ENCODE data around the gene MIPEP.
"Not testable (repeated sequence)": the region's sequence is repeated elsewhere in the genome, so short reads cannot be mapped to it uniquely, and the experiment has no call there.

The MIPEP gene

GRCh38 chr13:23749288-23749873, 139.8 kb downstream of the MIPEP start:
- no peak for DNase-seq (ENCODE audit: low read depth in 2 of 2)

DNA sequence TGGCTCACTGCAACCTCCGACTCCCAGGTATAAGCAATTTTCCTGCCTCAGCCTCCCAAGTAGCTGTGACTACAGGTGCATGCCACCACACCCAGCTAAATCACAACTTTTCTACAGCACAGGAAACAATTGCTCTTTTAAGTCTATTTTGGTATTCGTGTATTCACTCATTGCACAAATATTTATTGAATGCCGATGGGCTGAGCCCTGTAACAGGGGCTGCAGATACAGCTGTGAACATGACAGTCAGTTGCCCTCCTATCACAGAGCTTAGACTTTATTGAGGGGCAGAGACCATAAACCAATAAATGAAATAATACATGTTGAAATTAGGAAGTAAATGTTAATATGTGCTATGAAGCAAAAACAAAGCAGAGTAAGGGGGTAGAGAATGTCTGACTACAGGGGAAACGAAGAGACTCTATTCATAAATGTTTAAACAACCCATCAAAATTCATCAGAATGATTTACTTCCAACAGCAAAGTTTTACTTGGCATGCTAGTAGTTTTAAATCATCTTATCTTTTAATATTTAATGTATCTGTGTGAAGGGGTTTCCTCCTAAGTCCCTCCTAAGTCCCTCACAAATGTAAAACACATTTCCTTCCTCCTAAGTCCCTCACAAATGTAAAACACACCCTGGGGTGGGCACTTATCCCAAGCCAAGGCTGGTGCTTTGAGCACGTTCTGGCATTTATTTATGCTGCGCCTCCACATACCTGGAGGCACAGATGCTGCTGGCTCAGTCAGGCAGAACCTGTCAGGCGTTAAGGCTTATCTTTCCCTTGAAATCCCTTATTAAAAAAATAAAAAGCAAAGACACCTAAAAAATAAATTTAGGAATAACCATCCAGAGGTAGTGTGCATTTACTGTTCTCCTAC, 140.8 kb downstream of the MIPEP start:
- DNase-seq (ENCODE audit: low read depth in 2 of 2): no peak

DNA sequence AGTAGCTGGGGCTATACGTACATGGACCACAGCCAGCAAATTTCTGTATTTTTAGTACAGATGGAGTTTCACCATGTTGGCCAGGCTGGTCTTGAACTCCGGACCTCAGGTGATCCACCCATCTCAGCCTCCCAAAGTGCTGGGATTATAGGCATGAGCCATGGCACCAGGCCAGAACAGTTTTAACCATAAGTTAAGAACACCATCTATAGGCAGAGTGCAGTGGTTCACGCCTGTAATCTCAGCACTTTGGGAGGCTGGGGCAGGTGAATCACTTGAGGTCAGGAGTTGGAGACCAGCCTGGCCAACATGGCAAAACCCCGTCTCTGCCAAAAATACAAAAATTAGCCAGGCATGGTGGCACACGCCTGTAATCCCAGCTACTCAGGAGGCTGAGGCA, 143.1 kb downstream of the MIPEP start:
- DNase-seq (ENCODE audit: low read depth in 2 of 2): not testable (repeated sequence)

DNA sequence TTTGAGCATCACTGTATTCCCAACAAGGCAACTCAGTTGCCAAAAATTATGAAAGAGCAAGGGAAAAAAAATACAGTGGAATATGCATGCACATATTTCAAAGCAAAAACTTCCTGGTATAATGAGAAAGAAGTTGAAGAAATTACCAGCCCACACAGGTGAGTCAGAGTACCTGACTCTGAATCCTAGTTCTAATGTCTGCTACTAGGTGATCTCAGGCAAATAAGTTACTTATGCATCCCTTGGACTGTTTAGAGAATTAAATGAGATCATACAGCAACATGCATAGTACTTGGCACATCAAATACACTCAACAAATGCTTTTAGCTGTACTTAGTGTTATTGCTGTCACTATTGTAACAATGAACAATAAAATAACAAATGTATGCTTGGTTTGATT, 144.9 kb downstream of the MIPEP start:
- DNase-seq (ENCODE audit: low read depth in 2 of 2): no peak

GRCh38 chr13:23743278-23744076, 145.7 kb downstream of the MIPEP start:
- DNase-seq (ENCODE audit: low read depth in 2 of 2): no peak

DNA sequence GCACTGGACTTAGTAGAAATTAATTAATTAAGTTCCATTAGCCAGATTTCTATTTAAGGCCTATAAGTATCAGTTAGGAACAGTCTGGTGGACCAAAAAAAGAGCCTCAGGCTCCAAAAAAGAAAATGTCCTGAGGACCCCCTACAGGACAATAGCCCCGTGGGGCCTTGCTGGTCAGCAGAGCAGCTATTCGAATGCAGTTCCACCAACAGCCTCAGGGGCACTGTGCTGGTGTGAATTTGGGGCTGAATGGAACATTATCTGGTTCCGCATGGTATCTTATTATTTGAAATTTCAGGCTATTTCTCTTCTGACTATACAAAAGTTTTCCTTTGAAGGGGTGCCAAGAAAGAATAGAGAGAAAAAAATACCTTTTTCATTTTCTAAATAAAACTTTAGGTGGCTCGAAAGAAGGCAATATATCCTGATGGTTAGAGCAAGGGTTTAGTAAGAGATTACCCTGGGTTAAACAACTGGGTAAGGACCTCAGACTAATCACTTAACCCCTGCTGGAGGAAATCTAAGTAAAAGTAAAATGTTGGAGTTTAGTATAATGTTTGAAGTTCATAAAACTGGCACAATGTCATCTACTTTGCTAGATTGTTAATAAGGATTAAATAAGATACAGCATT, 147.2 kb downstream of the MIPEP start:
- DNase-seq (ENCODE audit: low read depth in 2 of 2): no peak

DNA sequence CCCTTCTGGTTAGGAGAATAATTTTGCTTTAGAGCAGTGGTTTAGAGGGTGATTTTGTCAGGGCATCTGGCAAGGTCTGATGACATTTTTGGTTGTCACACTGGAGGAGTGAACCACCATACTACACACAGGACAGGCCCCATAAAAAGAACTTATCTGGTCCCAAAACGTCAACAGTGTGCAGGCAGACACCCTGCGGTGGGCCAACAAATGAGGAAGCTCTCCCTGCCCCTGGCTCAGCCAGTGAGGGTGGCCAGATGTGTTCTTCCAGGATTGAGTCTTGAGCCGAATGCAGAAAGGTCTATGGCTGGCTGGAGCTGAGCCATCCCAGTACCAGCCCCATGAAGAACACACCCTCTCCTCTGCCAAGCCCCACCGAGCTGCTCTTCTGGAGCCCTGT, 149.2 kb downstream of the MIPEP start:
- no peak for DNase-seq (ENCODE audit: low read depth in 2 of 2)

DNA sequence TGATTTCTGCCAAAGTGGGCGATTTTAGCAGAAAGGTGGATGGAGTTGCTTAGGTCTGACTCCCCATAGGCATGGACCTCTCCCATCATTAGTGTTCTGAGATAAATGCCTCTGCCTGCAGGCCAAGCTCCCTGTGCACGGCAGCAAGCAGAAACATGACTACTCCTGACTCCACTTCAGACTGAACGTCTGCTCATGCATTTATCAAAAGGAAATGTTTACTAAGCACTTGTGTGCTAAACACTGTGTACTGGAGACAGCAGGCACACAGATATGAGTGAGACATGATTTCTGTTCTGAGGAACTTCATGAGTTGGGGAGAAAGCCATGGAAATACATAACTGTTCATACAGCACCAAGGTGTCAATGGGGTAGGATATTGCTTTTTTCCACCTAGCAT, 149.6 kb downstream of the MIPEP start:
- no peak for DNase-seq (ENCODE audit: low read depth in 2 of 2)

DNA sequence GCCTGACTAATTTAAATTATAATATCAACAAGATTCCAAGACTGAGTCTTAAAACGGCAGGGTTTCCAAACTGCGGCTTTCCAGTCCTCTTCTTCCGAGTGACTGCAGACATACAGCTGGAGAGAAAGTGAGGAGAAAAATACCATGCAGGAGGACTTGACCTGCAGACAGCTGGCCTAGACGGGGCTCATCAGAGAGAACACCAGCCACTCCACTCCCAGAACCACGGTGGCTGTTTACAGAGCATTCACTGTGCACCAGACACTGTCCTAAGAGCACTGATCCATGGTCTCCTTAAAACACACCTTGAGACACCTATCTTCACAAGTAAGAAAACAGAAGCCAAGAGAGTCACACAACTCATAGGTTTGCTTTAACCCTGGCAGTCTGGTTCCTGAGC, 152.7 kb downstream of the MIPEP start:
- no peak for DNase-seq (ENCODE audit: low read depth in 2 of 2)

DNA sequence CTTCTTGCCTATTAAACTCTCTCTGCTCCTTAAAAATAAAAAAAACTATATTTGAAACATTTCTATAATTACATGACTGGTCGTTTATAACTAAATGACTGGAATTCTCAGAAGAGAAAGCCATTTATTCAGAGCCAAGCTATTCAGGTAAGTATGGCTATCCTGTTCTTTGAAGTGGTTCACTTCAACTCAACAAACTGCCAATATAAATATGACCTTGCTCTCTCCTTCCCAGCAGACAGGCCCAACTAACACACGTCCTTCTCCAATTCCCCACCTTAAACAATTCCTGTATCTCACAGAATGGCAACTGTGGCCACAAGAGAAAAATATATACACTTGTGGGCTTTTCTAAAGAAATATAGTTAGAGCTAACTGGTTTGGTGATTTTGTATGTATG, 153.9 kb downstream of the MIPEP start:
- DNase-seq (ENCODE audit: low read depth in 2 of 2): no peak

GRCh38 chr13:23731709-23732108, 157.5 kb downstream of the MIPEP start:
- no peak for DNase-seq (ENCODE audit: low read depth in 2 of 2)

GRCh38 chr13:23730251-23730650, 158.9 kb downstream of the MIPEP start:
- no peak for DNase-seq (ENCODE audit: low read depth in 2 of 2)

GRCh38 chr13:23729531-23729930, 159.7 kb downstream of the MIPEP start:
- DNase-seq (ENCODE audit: low read depth in 2 of 2): no peak

GRCh38 chr13:23728807-23729206, 160.4 kb downstream of the MIPEP start:
- DNase-seq (ENCODE audit: low read depth in 2 of 2): no peak

DNA sequence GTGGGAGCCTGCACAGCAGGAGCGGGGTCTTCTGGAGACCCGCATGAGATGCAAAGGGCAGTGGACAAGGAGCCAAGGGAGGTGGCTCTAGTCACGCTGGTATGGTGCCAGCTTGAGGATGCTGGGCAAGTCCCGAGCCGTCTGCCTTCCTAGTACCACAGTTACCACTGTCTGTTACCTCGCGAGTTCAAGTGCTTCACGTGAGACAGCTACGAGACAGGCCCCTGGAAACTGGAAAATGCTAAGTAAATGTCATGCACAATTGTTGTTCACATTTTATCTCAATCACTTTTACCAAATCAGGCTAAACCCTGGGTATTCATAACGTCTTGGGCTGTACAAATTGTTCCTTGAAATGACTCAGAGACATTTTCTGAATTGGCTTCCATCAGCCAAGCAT, 163.3 kb downstream of the MIPEP start:
- DNase-seq (ENCODE audit: low read depth in 2 of 2): no peak

DNA sequence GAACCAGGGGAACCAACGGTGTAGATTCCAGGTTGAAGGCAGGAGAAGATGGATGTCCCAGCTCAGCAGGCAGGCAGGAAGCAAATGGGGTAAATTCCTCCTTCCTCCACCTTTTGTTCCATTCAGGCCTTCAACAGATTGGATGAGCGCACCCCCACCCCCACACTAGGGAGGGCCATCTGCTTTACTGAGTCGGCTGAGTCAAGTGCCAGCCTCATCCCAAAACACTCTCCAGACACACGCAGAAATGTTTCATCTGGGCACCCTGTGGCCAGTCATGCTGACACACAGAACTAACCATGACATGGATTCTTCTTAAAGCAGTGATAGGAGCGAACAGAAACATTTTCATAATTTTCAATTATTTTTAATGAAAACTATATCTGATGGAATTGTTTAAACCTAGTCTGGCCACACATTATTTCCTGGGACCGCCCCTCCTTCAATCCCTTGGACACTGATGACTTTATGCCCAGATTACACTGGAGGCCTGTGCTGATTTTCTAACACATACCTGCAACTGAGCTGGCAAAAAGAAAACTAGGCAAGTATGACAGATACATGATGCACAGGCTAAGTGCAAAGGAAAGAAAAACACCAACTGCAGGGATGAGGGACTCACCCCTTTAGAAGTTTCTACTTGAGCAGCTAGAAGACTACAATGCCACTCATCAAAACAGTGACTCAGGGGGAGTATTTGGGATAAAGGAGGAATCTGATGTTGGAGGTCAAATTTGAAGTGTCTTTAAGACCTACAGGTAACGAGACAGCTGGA, 164.8 kb downstream of the MIPEP start:
- no peak for DNase-seq (ENCODE audit: low read depth in 2 of 2)

GRCh38 chr13:23723471-23723870, 165.7 kb downstream of the MIPEP start:
- DNase-seq (ENCODE audit: low read depth in 2 of 2): peak; percentile 53 to 60

DNA sequence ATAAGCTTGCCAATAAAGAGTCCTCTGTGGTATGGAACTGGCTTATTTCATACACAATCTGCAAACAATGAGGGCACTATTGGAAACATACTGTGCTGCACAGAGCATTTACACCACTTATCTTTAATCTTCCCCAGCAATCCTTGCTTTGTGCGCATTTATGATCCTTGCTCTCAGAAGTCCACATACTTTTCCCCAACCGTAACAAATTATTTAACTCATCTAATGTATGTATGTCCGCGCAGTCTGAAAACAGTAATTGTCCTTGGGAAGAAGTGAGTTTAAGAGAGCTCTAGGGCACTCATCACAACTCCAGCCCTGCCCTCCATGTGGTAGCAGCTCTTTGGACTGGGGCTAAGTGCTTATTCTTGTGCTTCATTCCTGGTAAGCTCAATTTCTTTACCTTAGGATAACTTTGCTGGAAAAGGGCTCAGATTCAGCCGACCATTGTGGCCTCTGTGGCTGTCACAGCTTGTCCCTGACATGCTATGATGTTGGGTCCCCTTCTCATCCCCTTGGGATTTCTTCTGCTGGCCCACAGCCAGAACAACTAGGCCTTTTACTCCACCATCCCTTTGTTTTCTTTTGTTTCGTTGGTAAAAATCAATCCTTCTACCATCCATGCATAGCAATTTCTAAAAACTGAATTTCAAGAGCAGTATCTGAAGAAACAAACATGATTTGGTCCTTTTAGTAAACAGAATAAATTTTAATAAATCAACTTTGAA, 166.3 kb downstream of the MIPEP start:
- no peak for DNase-seq (ENCODE audit: low read depth in 2 of 2)

DNA sequence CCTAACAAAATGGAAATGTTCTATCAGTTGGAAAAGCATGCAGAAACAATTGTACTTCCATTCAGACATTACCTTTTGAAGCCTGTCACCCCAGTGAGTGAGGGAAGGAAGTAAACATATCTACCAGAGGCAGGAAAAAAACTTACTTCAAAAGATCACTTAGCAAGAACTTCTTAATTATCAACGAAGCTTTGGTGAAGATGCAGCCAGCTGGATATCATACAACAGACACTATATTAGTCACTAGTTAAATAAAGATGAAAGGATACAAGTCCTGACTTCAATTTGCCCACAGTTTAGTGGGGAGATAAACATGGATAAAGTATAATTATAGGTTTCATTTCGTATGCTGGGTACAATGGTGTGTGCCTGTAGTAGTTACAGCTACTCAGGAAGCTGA, 170.2 kb downstream of the MIPEP start:
- no peak for DNase-seq (ENCODE audit: low read depth in 2 of 2)

DNA sequence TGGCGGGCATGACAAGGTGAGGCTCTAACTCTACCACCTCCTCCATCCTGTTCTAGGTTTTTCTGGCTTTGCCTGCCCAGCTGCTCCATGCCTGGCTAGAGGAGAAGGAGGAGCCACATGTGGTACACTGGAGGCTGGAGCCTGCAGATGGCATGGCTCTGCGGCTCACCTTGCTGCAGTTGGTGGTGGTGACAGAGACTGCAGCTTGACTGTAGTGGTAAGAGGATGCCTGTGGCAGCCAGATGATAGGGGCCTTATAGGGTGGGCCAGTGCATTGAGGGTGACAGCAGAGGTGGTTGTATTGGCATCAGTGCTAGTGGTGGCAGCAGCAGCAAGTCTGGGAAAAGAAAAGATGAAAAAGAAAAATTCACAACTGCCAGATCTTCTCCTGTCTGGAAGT, 172.8 kb downstream of the MIPEP start:
- DNase-seq (ENCODE audit: low read depth in 2 of 2): no peak

DNA sequence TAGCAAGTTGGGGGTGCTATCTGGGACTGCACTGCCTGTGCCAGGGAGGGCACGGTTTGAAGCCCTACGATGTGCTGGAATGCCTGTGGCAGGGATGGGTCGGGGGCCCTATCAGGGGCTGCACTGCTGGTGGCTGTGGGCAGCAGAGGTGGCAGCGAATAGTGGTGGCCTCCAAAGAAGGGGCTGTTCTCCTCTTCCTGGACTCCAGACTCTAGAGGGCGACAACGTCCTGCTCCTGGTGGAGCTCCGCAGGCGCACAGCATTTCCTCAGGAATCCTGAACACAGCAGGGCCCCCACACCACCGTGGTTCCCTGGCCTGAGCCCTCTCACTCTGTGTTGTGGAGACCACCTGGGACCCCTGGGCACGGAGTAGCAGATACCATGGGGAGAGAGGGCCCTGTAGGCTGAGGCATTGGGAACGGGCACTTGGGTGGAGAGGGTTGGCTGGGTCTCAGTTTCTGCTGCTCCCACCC, 173.4 kb downstream of the MIPEP start:
- no peak for DNase-seq (ENCODE audit: low read depth in 2 of 2)

All from fibroblast of skin of left biceps (primary cell).